IMR-90 (cell line): ENCODE data around the gene CFAP97D1. TPM values are rescaled to one million over a fixed set of nuclear protein-coding genes. Genes with fewer than 3 reads are reported as not detected.

Experiments
- ATAC-seq: fragments of 200-7000 bp; cut with Tn5 transposase; 2 replicates; pipeline ENCODE4 v1.9.1; 2020; ENCODE audit warnings: low read depth, mild to moderate bottlenecking, moderate library complexity
- BruUV-seq: library from RNA; stranded (reverse); fragments of 400-500 nt; replicated peaks from 2 replicates; lab custom pipeline; 2021; lab: Mats Ljungman, UMichigan
- CTCF ChIA-PET: fragments of 300-600 bp; formaldehyde crosslinking; extraction: SDS; loops from one replicate; lab custom pipeline; 2021; ENCODE audit warnings: antibody characterized with exemption; lab: Yijun Ruan, JAX
- POLR2A ChIA-PET: fragments of 300-600 bp; sonication (Branson Sonifier 250); formaldehyde crosslinking; loops from one replicate; lab custom pipeline; 2022; ENCODE audit warnings: antibody characterized with exemption; ENCODE audit not compliant: unreplicated experiment; lab: Charles Lee
- DNase-seq: peaks from one replicate; pipeline ENCODE4 v3.0.0; 2013
- H2AFZ ChIP-seq: replicated peaks from 2 replicates; pipeline ENCODE3; 2013; ENCODE audit warnings: low read length, mild to moderate bottlenecking; ENCODE audit not compliant: poor library complexity
- H2AK5ac ChIP-seq: 2 replicates; pipeline ENCODE4 v1.6.1; 2013; ENCODE audit warnings: low read depth, low read length, inconsistent platforms
- H2AK9ac ChIP-seq: replicated peaks from 2 replicates; pipeline ENCODE3; 2013; ENCODE audit warnings: mild to moderate bottlenecking, low read depth, low read length, moderate library complexity; ENCODE audit not compliant: poor library complexity
- H2BK120ac ChIP-seq: 2 replicates; pipeline ENCODE4 v1.6.1; 2013; ENCODE audit warnings: low read depth, low read length, inconsistent platforms
- H2BK15ac ChIP-seq: 3 replicates; pipeline ENCODE4 v1.6.1; 2013; ENCODE audit warnings: low read depth, low read length, inconsistent platforms
- H2BK20ac ChIP-seq: 2 replicates; pipeline ENCODE4 v1.6.1; 2013; ENCODE audit warnings: low read depth, mild to moderate bottlenecking, inconsistent platforms, low read length, moderate library complexity
- H2BK5ac ChIP-seq: 2 replicates; pipeline ENCODE4 v1.6.1; 2013; ENCODE audit warnings: mild to moderate bottlenecking, low read depth, low read length, inconsistent platforms; ENCODE audit not compliant: poor library complexity, severe bottlenecking
- H3K14ac ChIP-seq: replicated peaks from 2 replicates; pipeline ENCODE4 v1.6.1; 2013; ENCODE audit warnings: low read depth, low read length, inconsistent platforms
- H3K18ac ChIP-seq: 2 replicates; pipeline ENCODE4 v1.6.1; 2013; ENCODE audit warnings: low read depth, low read length, control low read depth
- H3K23ac ChIP-seq: 2 replicates; pipeline ENCODE4 v1.6.1; 2013; ENCODE audit warnings: low read depth, low read length, inconsistent platforms
- H3K27ac ChIP-seq: 2 replicates; pipeline ENCODE4 v1.5.1; 2013; ENCODE audit warnings: mild to moderate bottlenecking, control low read depth, low read length; ENCODE audit not compliant: insufficient read depth
- H3K27me3 ChIP-seq: 2 replicates; pipeline ENCODE4 v1.6.1; 2013; ENCODE audit warnings: low read length; ENCODE audit not compliant: control insufficient read depth, insufficient read depth
- H3K36me3 ChIP-seq: 2 replicates; pipeline ENCODE4 v1.6.1; 2013; ENCODE audit warnings: low read length, mixed read lengths; ENCODE audit not compliant: control insufficient read depth, insufficient read depth
- H3K4ac ChIP-seq: 2 replicates; pipeline ENCODE4 v1.6.1; 2013; ENCODE audit warnings: low read depth, low read length, inconsistent platforms
- H3K4me1 ChIP-seq: 2 replicates; pipeline ENCODE4 v1.6.1; 2013; ENCODE audit warnings: low read length, mixed read lengths; ENCODE audit not compliant: control insufficient read depth, insufficient read depth
- H3K4me2 ChIP-seq: 2 replicates; pipeline ENCODE4 v1.6.1; 2013; ENCODE audit warnings: low read depth, mild to moderate bottlenecking, control low read depth, low read length, moderate library complexity
- H3K4me3 ChIP-seq: 2 replicates; pipeline ENCODE4 v1.5.1; 2013; ENCODE audit warnings: low read depth, mild to moderate bottlenecking, control low read depth, low read length, moderate library complexity; ENCODE audit not compliant: insufficient read depth
- H3K56ac ChIP-seq: 2 replicates; pipeline ENCODE4 v1.6.1; 2013; ENCODE audit warnings: low read length, inconsistent platforms; ENCODE audit not compliant: insufficient read depth; ENCODE audit errors: extremely low read depth
- H3K79me1 ChIP-seq, 2 experiments: 2 replicates each; pipeline ENCODE4 v1.6.1; 2013; ENCODE audit warnings: low read length in 2 of 2, inconsistent platforms in 1 of 2, low read depth in 1 of 2
- H3K9ac ChIP-seq: 2 replicates; pipeline ENCODE4 v1.6.1; 2013; ENCODE audit warnings: low read depth, low read length, control low read depth
- H3K9me1 ChIP-seq: 2 replicates; pipeline ENCODE4 v1.6.1; 2013; ENCODE audit warnings: low read length, inconsistent platforms; ENCODE audit not compliant: insufficient read depth
- H3K9me3 ChIP-seq: 2 replicates; pipeline ENCODE4 v1.6.1; 2013; ENCODE audit warnings: low read length; ENCODE audit not compliant: control insufficient read depth, insufficient read depth
- H4K20me1 ChIP-seq: 2 replicates; pipeline ENCODE4 v1.6.1; 2013; ENCODE audit warnings: low read length, inconsistent platforms; ENCODE audit not compliant: insufficient read depth
- H4K5ac ChIP-seq: 2 replicates; pipeline ENCODE4 v1.6.1; 2013; ENCODE audit warnings: mild to moderate bottlenecking, low read depth, low read length, control low read depth
- H4K8ac ChIP-seq, 2 experiments: 2 replicates each; pipeline ENCODE4 v1.6.1; 2013; ENCODE audit warnings: low read depth in 2 of 2, low read length in 2 of 2, control low read depth in 1 of 2, inconsistent platforms in 1 of 2
- H4K91ac ChIP-seq: 2 replicates; pipeline ENCODE4 v1.6.1; 2013; ENCODE audit warnings: low read depth, low read length, inconsistent platforms; ENCODE audit not compliant: insufficient read depth
- BHLHE40 ChIP-seq: fragments of 150-350 bp; IDR thresholded peaks from 2 replicates; pipeline ENCODE4 v1.6.1; 2016; ENCODE audit warnings: mild to moderate bottlenecking, low read depth, low read length
- CHD1 ChIP-seq: IDR thresholded peaks from 2 replicates; pipeline ENCODE4 v1.6.1; 2012; ENCODE audit warnings: low read depth, low read length, improper control_type of control experiment
- MXI1 ChIP-seq: IDR thresholded peaks from 2 replicates; pipeline ENCODE4 v1.6.1; 2012; ENCODE audit warnings: low read depth, mild to moderate bottlenecking, low read length, moderate library complexity, borderline replicate concordance
- RCOR1 ChIP-seq: IDR thresholded peaks from 2 replicates; pipeline ENCODE4 v1.6.1; 2012; ENCODE audit warnings: mild to moderate bottlenecking, low read length, improper control_type of control experiment; ENCODE audit not compliant: insufficient replicate concordance
- RFX5 ChIP-seq: IDR thresholded peaks from 2 replicates; pipeline ENCODE4 v1.8.0; 2012; ENCODE audit warnings: low read depth, mild to moderate bottlenecking, low read length, moderate library complexity
- WGBS, 2 experiments: methylation state at CpG; one replicate each; pipeline versions ENCODE4 v1.1.5 to v1.1.7; 2013; ENCODE audit warnings: missing lambda C conversion rate in 2 of 2; ENCODE audit not compliant: insufficient read length in 1 of 2; ENCODE audit errors: extremely low coverage in 2 of 2; 5-methylcytosine and 5-hydroxymethylcytosine counted together
- dilution Hi-C: fragments of 300-500 bp; cut with HindIII; formaldehyde crosslinking; loops from one replicate; pipeline ENCODE4 v1.14.3; 2018; ENCODE audit warnings: low sequenced_read_pairs; ENCODE audit not compliant: unreplicated experiment
- in situ Hi-C: fragments of 300-500 bp; cut with MboI; formaldehyde crosslinking; loops from 3 replicates; pipeline ENCODE4 v1.14.3; 2019; ENCODE audit warnings: low sequenced_read_pairs, inconsistent platforms, mixed read lengths
- intact Hi-C: fragments of 100-400 bp; cut with micrococcal nuclease; formaldehyde crosslinking; loops from 2 replicates; pipeline ENCODE4 v1.10.0; 2022
- polyA plus RNA-seq, 3 experiments: library from polyadenylated mRNA; depleted of rRNA; stranded (reverse); fragments of >200 nt; gene quantifications; 2 replicates each; pipeline ENCODE4 v1.2.3, GENCODE V29; 2012; ENCODE audit warnings: low replicate concordance in 1 of 3
- total RNA-seq: library from RNA; depleted of rRNA; stranded (reverse); fragments of >200 nt; gene quantifications from 2 replicates; pipeline ENCODE4 v1.2.3, GENCODE V29; 2012
- TF ChIP-seq, protein P1 (sequence below): conservative IDR thresholded peaks from 2 replicates; pipeline ENCODE4 v1.5.1; 2012; ENCODE audit warnings: mild to moderate bottlenecking, low read depth, low read length, improper control_type of control experiment

Gene CFAP97D1
- total and polyA plus RNA-seq, 2 of the 4 experiments (the other 2 are of a cell fraction): under 0.01 TPM; not detected in 1

DNA sequence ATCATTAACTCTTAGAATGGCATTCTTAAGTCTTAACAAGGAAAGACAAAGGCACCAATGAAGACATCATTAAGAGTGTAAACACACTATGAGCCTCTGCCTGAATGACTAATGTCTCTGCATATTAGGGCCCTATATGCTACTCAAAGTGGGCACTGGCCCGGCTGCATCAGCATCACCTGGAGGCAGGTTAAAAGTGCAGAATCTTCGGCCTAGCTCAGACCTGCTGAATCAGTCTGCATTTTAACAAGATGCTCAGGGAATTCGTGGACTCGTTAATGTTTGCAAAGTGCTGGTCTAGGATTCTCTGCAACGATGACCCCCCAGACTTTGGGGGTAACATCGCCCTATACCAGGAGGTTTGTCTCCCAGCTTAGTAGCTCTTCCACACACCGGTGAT is 46.0 kb downstream of the CFAP97D1 start:
- Histone ChIP-seq H3K79me1 (peaks cover 0 to 41% of the 10 kb centered on the region in 2 experiments; a peak in 3 of 4 replicates), H3K9ac (no peak overlapping the region), H2BK120ac (no peak overlapping the region), H3K9me1 (peaks cover 4% of the 10 kb centered on the region; the same call in 1 of the 2 replicates), H2AFZ (no peak overlapping the region), H3K14ac (no peak overlapping the region), H2AK5ac (no peak overlapping the region), H2BK15ac (no peak overlapping the region), H2AK9ac (no peak overlapping the region), H2BK20ac (no peak overlapping the region), H4K91ac (no peak overlapping the region), H3K56ac (no peak overlapping the region), H3K27ac (no peak overlapping the region), H4K8ac (no peak overlapping the region), H3K23ac (no peak overlapping the region), H3K9me3 (no peaks in the 10 kb centered on the region), H4K20me1 (no peaks in the 10 kb centered on the region), H3K4me2 (no peak overlapping the region), H3K4me3 (no peak overlapping the region), H3K4me1 (peaks cover 6% of the 10 kb centered on the region), H4K5ac (no peak overlapping the region), H3K18ac (no peak overlapping the region), H3K4ac (no peak overlapping the region), H2BK5ac (no peak overlapping the region), H3K36me3 (peaks cover 31% of the 10 kb centered on the region), H3K27me3 (no peaks in the 10 kb centered on the region)
- no peak for DNase-seq
- intact Hi-C loops: no loop called here
- in situ Hi-C loops: no loop called here
- no peak for ATAC-seq
- BruUV-seq: no TSS peak
- dilution Hi-C loops: no loop called here
- ChIA-PET CTCF (interaction anchor here (1.2 kb wide), 1 partner anchor 20 kb away, joined by 4 read pairs; no protein-coding TSS in a partner anchor), POLR2A (no interaction called here)
- TF ChIP-seq, protein P1, sequence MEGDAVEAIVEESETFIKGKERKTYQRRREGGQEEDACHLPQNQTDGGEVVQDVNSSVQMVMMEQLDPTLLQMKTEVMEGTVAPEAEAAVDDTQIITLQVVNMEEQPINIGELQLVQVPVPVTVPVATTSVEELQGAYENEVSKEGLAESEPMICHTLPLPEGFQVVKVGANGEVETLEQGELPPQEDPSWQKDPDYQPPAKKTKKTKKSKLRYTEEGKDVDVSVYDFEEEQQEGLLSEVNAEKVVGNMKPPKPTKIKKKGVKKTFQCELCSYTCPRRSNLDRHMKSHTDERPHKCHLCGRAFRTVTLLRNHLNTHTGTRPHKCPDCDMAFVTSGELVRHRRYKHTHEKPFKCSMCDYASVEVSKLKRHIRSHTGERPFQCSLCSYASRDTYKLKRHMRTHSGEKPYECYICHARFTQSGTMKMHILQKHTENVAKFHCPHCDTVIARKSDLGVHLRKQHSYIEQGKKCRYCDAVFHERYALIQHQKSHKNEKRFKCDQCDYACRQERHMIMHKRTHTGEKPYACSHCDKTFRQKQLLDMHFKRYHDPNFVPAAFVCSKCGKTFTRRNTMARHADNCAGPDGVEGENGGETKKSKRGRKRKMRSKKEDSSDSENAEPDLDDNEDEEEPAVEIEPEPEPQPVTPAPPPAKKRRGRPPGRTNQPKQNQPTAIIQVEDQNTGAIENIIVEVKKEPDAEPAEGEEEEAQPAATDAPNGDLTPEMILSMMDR: no peak
- TF ChIP-seq CHD1 (no peak), MXI1 (no peak), RFX5 (no peak), BHLHE40 (no peak), RCOR1 (no peak)
- WGBS, 2 experiments: 98% methylated on average over 4 of the region's 7 CpGs; no CpG with 5 or more reads in 1 of the 2 experiments
